ENCODE measurements around the gene PLEKHA1. TPM values are rescaled to one million over a fixed set of nuclear protein-coding genes. Genes with fewer than 3 reads are reported as not detected.

PLEKHA1 gene
- polyA plus RNA-seq, 3 donors: 5.5 to 14.9 (median 12.3) TPM

- Histone ChIP-seq H3K4me3 (replicated peaks in 1 of 3; ENCODE audit: low read depth in 2 of 3, low read length in 3 of 3) (no peak overlapping the region), H3K79me2 (ENCODE audit: insufficient read depth, low read length) (no peaks in the 10 kb centered on the region), H3K9me3 (replicated peaks in 1 of 2; ENCODE audit: control insufficient read depth in 1 of 2, insufficient read depth in 1 of 2, low read length in 2 of 2) (peaks cover 0 to 35% of the 10 kb centered on the region in 2 donors), H3K27me3 (ENCODE audit: control insufficient read depth in 2 of 2, insufficient read depth in 2 of 2, low read length in 2 of 2) (peaks cover 72 to 85% of the 10 kb centered on the region in 2 donors), H3K36me3 (replicated peaks in 1 of 2; ENCODE audit: control insufficient read depth in 1 of 2, insufficient read depth in 2 of 2, low read length in 2 of 2) (no peaks in the 10 kb centered on the region), H3K9ac (ENCODE audit: insufficient read depth, low read length, poor library complexity, severe bottlenecking) (no peak overlapping the region), H4K20me1 (ENCODE audit: insufficient read depth, low read length) (no peaks in the 10 kb centered on the region), H3K4me2 (replicated peaks; ENCODE audit: extremely low read depth, low read length, poor library complexity, severe bottlenecking) (no peak overlapping the region), H3K4me1 (ENCODE audit: control insufficient read depth in 1 of 2, insufficient read depth in 2 of 2, low read length in 2 of 2) (peaks cover 10 to 25% of the 10 kb centered on the region in 2 donors), H3K27ac (ENCODE audit: low read depth in 1 of 2, low read length in 2 of 2) (no peak overlapping the region), H2AFZ (ENCODE audit: insufficient read depth, low read depth, low read length, poor library complexity, severe bottlenecking) (no peak overlapping the region)
- Mint-ChIP-seq H3K4me1 (peaks cover 30% of the 10 kb centered on the region), H3K4me3 (peak overlapping the region in 1 of 2 donors; percentile 75), H3K27me3 (ENCODE audit: low read depth in 3 of 3) (peaks cover 75 to 93% (median 80%) of the 10 kb centered on the region in 3 donors), H3K36me3 (peaks cover 3 to 19% of the 10 kb centered on the region in 2 donors), H3K27ac (peak overlapping the region in 2 of 7 donors; percentile 23 to 45), H3K9me3 (peaks cover 0 to 21% (median 8%) of the 10 kb centered on the region in 7 donors)
- intact Hi-C loops (cut with micrococcal nuclease): no loop called here
- WGBS (ENCODE audit: insufficient coverage): 39% methylated on average over 8 of the region's 14 CpGs
- DNase-seq: no peak
- TF ChIP-seq, protein P1, sequence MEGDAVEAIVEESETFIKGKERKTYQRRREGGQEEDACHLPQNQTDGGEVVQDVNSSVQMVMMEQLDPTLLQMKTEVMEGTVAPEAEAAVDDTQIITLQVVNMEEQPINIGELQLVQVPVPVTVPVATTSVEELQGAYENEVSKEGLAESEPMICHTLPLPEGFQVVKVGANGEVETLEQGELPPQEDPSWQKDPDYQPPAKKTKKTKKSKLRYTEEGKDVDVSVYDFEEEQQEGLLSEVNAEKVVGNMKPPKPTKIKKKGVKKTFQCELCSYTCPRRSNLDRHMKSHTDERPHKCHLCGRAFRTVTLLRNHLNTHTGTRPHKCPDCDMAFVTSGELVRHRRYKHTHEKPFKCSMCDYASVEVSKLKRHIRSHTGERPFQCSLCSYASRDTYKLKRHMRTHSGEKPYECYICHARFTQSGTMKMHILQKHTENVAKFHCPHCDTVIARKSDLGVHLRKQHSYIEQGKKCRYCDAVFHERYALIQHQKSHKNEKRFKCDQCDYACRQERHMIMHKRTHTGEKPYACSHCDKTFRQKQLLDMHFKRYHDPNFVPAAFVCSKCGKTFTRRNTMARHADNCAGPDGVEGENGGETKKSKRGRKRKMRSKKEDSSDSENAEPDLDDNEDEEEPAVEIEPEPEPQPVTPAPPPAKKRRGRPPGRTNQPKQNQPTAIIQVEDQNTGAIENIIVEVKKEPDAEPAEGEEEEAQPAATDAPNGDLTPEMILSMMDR (IDR thresholded peaks at IDR 0.05): no peak
Observed at GRCh38 chr10:122459561-122460273, 85.2 kb downstream of the PLEKHA1 start.

DNA sequence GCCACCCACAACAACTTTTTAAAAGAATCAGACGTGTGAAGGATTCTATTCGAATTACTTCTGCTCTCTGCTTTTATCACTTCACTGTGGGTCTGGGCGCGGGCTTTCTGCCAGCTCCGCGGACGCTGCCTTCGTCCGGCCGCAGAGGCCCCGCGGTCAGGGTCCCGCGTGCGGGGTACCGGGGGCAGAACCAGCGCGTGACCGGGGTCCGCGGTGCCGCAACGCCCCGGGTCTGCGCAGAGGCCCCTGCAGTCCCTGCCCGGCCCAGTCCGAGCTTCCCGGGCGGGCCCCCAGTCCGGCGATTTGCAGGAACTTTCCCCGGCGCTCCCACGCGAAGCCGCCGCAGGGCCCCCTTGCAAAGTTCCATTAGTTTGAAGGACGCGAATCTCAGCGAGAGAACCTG lies 86.4 kb downstream of the PLEKHA1 start:
- under 1% methylated on average over 40 of the region's 40 CpGs for WGBS (ENCODE audit: insufficient coverage)
- Histone ChIP-seq H3K27ac (ENCODE audit: low read depth in 1 of 2, low read length in 2 of 2) (no peak overlapping the region), H4K20me1 (ENCODE audit: insufficient read depth, low read length) (no peaks in the 10 kb centered on the region), H3K4me2 (replicated peaks; ENCODE audit: extremely low read depth, low read length, poor library complexity, severe bottlenecking) (peak overlapping the region; percentile 88), H3K9me3 (replicated peaks in 1 of 2; ENCODE audit: control insufficient read depth in 1 of 2, insufficient read depth in 1 of 2, low read length in 2 of 2) (peaks cover 0 to 35% of the 10 kb centered on the region in 2 donors), H3K4me1 (ENCODE audit: control insufficient read depth in 1 of 2, insufficient read depth in 2 of 2, low read length in 2 of 2) (peaks cover 12 to 30% of the 10 kb centered on the region in 2 donors), H3K79me2 (ENCODE audit: insufficient read depth, low read length) (no peaks in the 10 kb centered on the region), H3K9ac (ENCODE audit: insufficient read depth, low read length, poor library complexity, severe bottlenecking) (peak overlapping the region; percentile 4), H3K4me3 (replicated peaks in 1 of 3; ENCODE audit: low read depth in 2 of 3, low read length in 3 of 3) (peak overlapping the region in 2 of 3 experiments; percentile 20 to 63), H3K36me3 (replicated peaks in 1 of 2; ENCODE audit: control insufficient read depth in 1 of 2, insufficient read depth in 2 of 2, low read length in 2 of 2) (no peaks in the 10 kb centered on the region), H2AFZ (ENCODE audit: insufficient read depth, low read depth, low read length, poor library complexity, severe bottlenecking) (peak overlapping the region; percentile 49), H3K27me3 (ENCODE audit: control insufficient read depth in 2 of 2, insufficient read depth in 2 of 2, low read length in 2 of 2) (peaks cover 73 to 88% of the 10 kb centered on the region in 2 donors)
- Mint-ChIP-seq H3K27me3 (ENCODE audit: low read depth in 3 of 3) (peaks cover 83 to 94% (median 88%) of the 10 kb centered on the region in 3 donors), H3K27ac (no peak overlapping the region), H3K4me3 (peak overlapping the region; percentile 69 to 89), H3K9me3 (peaks cover 0 to 21% (median 8%) of the 10 kb centered on the region in 7 donors), H3K36me3 (peaks cover 3 to 23% of the 10 kb centered on the region in 2 donors), H3K4me1 (peaks cover 41% of the 10 kb centered on the region)
- TF ChIP-seq, protein P1 (IDR thresholded peaks at IDR 0.05): no peak
- intact Hi-C loops (cut with micrococcal nuclease): no loop called here
- DNase-seq: no peak
